Fibroblast of pulmonary artery (primary cell): ENCODE data around the gene RIMBP2.

Source experiments
- DNase-seq: peaks from one replicate; pipeline ENCODE4 v3.0.0-alpha.2; 2010; ENCODE audit warnings: low read depth
- H3K4me3 ChIP-seq: replicated peaks from 2 replicates; pipeline ENCODE4 v1.5.1; 2011; ENCODE audit warnings: low read depth, mild to moderate bottlenecking, control low read depth, low read length, moderate library complexity
- CTCF ChIP-seq: IDR thresholded peaks from 2 replicates; pipeline ENCODE4 v1.5.1; 2011; ENCODE audit warnings: mild to moderate bottlenecking, control low read depth, low read length, inconsistent platforms; ENCODE audit errors: missing control alignments

Gene RIMBP2

GRCh38 chr12:130440411-130441080, 275.6 kb downstream of the RIMBP2 start:
- TF ChIP-seq CTCF, result no peak
- no peak overlapping the region for H3K4me3 ChIP-seq
- no peak for DNase-seq

GRCh38 chr12:130439250-130439649, 276.8 kb downstream of the RIMBP2 start:
- TF ChIP-seq CTCF, result no peak
- DNase-seq, result no peak

GRCh38 chr12:130438711-130439110, 277.4 kb downstream of the RIMBP2 start:
- H3K4me3 ChIP-seq, result no peak overlapping the region
- TF ChIP-seq CTCF, result no peak
- DNase-seq, result no peak

More at GRCh38 chr12:130439250-130439649, 276.8 kb downstream of the RIMBP2 start:
- no peak overlapping the region for H3K4me3 ChIP-seq

GRCh38 chr12:130438243-130438620, 277.9 kb downstream of the RIMBP2 start:
- DNase-seq, result no peak
- H3K4me3 ChIP-seq, result no peak overlapping the region
- TF ChIP-seq CTCF, result no peak

DNA sequence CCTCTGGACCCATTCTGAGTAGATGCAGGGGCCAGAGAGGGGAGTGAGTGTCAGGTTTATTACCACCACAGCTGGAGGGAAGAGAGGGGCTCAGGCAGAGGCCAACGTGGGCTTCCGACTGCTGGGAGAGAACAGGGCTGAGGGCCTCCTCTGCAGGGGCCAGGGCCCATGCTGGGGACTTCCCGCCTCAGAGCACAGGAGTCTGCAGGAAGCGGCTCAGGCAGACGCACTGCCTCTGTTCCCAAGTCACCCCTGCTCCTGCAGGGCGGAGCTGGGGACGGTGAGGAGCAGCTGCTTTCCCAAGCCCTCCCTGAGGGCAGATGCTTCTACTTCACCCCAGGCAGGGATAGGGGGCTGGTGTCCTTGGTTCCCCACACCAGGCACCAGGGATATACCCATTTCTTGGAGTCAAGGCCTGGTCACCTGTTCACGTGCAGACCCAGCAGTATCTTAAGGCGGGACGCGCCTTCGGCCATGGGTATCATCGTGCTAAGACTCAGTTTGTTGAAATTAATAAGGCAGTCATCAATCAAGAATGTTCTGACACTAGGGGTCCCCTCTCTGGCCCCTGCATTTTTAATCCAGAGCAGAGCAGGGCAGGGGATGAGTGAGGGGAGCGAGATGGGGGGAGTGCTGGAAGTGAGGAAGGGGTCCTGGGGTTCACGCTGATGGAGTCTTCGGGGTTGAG, 278.4 kb downstream of the RIMBP2 start:
- no peak for DNase-seq
- TF ChIP-seq CTCF, result no peak
- H3K4me3 ChIP-seq, result no peak overlapping the region

DNA sequence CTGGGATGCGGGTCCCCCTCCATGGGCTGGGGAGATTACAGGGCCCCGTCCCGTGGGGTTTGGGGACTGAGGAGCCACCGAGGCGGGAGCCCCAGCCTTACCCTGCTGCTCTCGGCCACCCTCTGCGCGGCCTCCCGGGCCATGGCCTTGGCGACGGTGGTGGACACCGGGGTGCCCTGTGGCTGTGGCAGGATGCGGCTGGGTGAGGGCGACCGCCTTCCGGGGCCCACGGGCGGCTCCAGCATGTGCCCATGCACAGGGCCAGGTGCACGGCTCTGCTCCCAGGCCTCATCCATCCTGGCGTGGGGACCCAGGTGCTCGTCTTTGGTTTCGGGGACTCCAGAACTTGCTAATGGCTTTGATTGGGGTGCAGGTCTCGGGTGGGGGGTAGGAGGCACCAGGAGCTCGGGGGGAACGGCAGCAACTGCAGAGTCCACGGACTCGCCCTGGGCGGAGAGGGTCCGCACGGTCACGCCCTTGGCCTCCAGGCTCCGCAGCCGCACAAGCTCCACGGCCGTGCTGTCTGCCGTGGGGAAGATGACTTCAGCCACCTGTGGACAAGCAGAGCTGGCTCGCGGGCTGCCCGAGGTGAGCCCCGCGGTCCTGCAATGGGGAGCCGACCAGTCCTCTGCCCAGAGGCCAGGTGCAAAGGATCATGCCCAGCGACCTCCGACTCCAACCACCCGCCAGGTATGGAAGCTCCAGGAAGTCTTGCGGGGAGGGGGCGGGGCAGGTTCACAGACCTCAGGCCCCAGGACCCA, 279.2 kb downstream of the RIMBP2 start:
- no peak overlapping the region for H3K4me3 ChIP-seq
- DNase-seq, result no peak
- TF ChIP-seq CTCF, result no peak
